Spinal cord (tissue), 10 donors: ENCODE data around the gene SPTLC3. TPM values are rescaled to one million over a fixed set of nuclear protein-coding genes. Genes with fewer than 3 reads are reported as not detected.

Experiments used
- DNase-seq, 6 donors: peaks; one replicate each; pipeline versions ENCODE4 v3.0.0 to v3.0.0-alpha.2; 2013 to 2015; ENCODE audit warnings: low spot score in 6 of 6, low read depth in 4 of 6
- H3K27ac ChIP-seq: one replicate; pipeline ENCODE4 v1.5.1; 2013; ENCODE audit warnings: low read depth, low read length, control low read depth
- H3K27me3 ChIP-seq: one replicate; pipeline ENCODE4 v1.6.1; 2013; ENCODE audit warnings: low read length; ENCODE audit not compliant: control insufficient read depth, insufficient read depth
- H3K36me3 ChIP-seq: one replicate; pipeline ENCODE4 v1.6.1; 2013; ENCODE audit warnings: low read length; ENCODE audit not compliant: control insufficient read depth, insufficient read depth
- H3K4me1 ChIP-seq: one replicate; pipeline ENCODE4 v1.6.1; 2013; ENCODE audit warnings: low read length; ENCODE audit not compliant: control insufficient read depth, insufficient read depth
- H3K4me3 ChIP-seq: one replicate; pipeline ENCODE4 v1.5.1; 2013; ENCODE audit warnings: low read depth, low read length, control low read depth
- H3K9me3 ChIP-seq: one replicate; pipeline ENCODE4 v1.6.1; 2013; ENCODE audit warnings: low read length; ENCODE audit not compliant: control insufficient read depth, insufficient read depth
- WGBS: methylation state at CpG from one replicate; pipeline ENCODE4 v1.1.5; 2013; ENCODE audit warnings: missing lambda C conversion rate; ENCODE audit not compliant: insufficient coverage; 5-methylcytosine and 5-hydroxymethylcytosine counted together
- polyA plus RNA-seq, 2 donors: library from polyadenylated mRNA; unstranded; fragments of 120-200 nt; gene quantifications; one replicate each; pipeline ENCODE4 v1.2.1, GENCODE V29; 2013; ENCODE audit not compliant: insufficient read length in 2 of 2
- total RNA-seq, 2 donors: library from RNA; depleted of rRNA in 1 of 2; stranded (reverse); fragments of 120-200 nt in 1 of 2; fragments of >200 nt in 1 of 2; gene quantifications; one replicate each; pipeline versions ENCODE4 v1.2.3 to v1.2.4, GENCODE V29; 2013 to 2014
- donor health status: healthy.

Gene SPTLC3
- total and polyA plus RNA-seq, 4 donors: 3.5 to 53.6 (median 20.0) TPM

GRCh38 chr20:13165203-13165602 lies 156.4 kb downstream of the SPTLC3 start:
- Histone ChIP-seq H3K4me3 (no peak overlapping the region), H3K27ac (no peak overlapping the region), H3K9me3 (no peaks in the 10 kb centered on the region), H3K4me1 (no peaks in the 10 kb centered on the region), H3K27me3 (no peaks in the 10 kb centered on the region), H3K36me3 (no peaks in the 10 kb centered on the region)
- DNase-seq: no peak
- 86% methylated on average over 3 of the region's 4 CpGs for WGBS

- Histone ChIP-seq H3K4me1 (no peaks in the 10 kb centered on the region), H3K27me3 (no peaks in the 10 kb centered on the region), H3K36me3 (no peaks in the 10 kb centered on the region), H3K27ac (no peak overlapping the region), H3K4me3 (no peak overlapping the region), H3K9me3 (no peaks in the 10 kb centered on the region)
- peak in 1 of 6 donors; percentile 62 for DNase-seq
- WGBS: 68% methylated on average over 4 of the region's 5 CpGs
Observed at GRCh38 chr20:13166011-13166410, 157.2 kb downstream of the SPTLC3 start.

GRCh38 chr20:13166437-13166836 lies 157.7 kb downstream of the SPTLC3 start:
- DNase-seq: no peak
- Histone ChIP-seq H3K27ac (no peak overlapping the region), H3K36me3 (no peaks in the 10 kb centered on the region), H3K27me3 (no peaks in the 10 kb centered on the region), H3K4me1 (no peaks in the 10 kb centered on the region), H3K9me3 (no peaks in the 10 kb centered on the region), H3K4me3 (no peak overlapping the region)
- 100% methylated on average over 1 of the region's 3 CpGs for WGBS

DNA sequence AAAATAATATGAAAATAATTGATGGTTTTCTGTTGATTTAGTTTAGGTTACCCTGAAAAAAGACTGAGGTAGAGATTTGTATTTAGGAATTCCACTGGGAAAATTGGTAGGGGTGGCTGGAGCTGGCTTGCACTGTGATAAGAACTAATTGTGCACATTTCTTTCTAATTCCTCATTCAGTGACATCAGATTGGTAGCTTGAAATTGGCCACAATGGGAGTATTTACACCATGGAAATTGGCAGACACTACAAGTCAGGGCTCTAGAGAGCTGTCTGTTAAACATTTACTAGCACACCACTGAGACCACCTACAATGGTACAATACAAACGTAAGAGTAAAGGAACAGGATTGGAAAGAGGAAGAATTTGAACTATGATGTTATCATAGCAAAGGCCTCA lies 160.3 kb downstream of the SPTLC3 start:
- H3K4me1 ChIP-seq: no peaks in the 10 kb centered on the region
- H3K27me3 ChIP-seq: no peaks in the 10 kb centered on the region
- H3K27ac ChIP-seq: no peak overlapping the region
- no peaks in the 10 kb centered on the region for H3K9me3 ChIP-seq
- no peaks in the 10 kb centered on the region for H3K36me3 ChIP-seq
- no peak overlapping the region for H3K4me3 ChIP-seq
- peak in 1 of 6 donors; percentile 63 for DNase-seq
- WGBS: 60% methylated on average over 1 of the region's 1 CpG

DNA sequence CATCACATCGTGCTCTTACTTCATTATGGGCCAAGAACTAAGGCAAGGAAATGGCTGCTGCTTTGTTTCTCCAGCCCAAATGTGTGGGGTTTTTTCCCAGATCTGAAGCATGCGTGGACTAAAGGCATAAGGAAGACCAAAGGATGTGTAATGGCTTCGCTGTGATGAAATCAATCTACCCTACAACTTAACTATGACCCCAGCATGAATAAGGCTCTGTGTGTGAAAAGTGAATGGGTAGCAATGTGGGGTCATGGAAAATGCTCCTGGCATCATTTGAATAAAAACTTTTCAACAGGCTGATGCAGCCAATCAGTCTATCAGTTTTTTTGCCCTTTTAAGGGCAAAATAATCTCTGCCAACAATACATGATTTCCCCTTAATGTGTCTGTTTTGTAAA lies 162.0 kb downstream of the SPTLC3 start:
- Histone ChIP-seq H3K27ac (no peak overlapping the region), H3K4me3 (no peak overlapping the region), H3K36me3 (no peaks in the 10 kb centered on the region), H3K4me1 (no peaks in the 10 kb centered on the region), H3K9me3 (peaks cover 1% of the 10 kb centered on the region), H3K27me3 (no peaks in the 10 kb centered on the region)
- DNase-seq: peak in 1 of 6 donors; percentile 26
- no CpG with 5 or more reads among the region's 3 CpGs for WGBS

GRCh38 chr20:13173201-13173600 lies 164.4 kb downstream of the SPTLC3 start:
- 100% methylated on average over 1 of the region's 2 CpGs for WGBS
- DNase-seq: no peak
- H3K4me1 ChIP-seq: no peaks in the 10 kb centered on the region
- no peak overlapping the region for H3K4me3 ChIP-seq
- H3K27me3 ChIP-seq: no peaks in the 10 kb centered on the region
- H3K27ac ChIP-seq: no peak overlapping the region
- H3K36me3 ChIP-seq: no peaks in the 10 kb centered on the region
- H3K9me3 ChIP-seq: peaks cover 5% of the 10 kb centered on the region

- no peak for DNase-seq
- H3K27ac ChIP-seq: no peak overlapping the region
- peaks cover 5% of the 10 kb centered on the region for H3K9me3 ChIP-seq
- no peaks in the 10 kb centered on the region for H3K27me3 ChIP-seq
- no peak overlapping the region for H3K4me3 ChIP-seq
- no peaks in the 10 kb centered on the region for H3K36me3 ChIP-seq
- 95% methylated on average over 5 of the region's 9 CpGs for WGBS
- no peaks in the 10 kb centered on the region for H3K4me1 ChIP-seq
Observed at GRCh38 chr20:13174402-13174801, 165.6 kb downstream of the SPTLC3 start.

DNA sequence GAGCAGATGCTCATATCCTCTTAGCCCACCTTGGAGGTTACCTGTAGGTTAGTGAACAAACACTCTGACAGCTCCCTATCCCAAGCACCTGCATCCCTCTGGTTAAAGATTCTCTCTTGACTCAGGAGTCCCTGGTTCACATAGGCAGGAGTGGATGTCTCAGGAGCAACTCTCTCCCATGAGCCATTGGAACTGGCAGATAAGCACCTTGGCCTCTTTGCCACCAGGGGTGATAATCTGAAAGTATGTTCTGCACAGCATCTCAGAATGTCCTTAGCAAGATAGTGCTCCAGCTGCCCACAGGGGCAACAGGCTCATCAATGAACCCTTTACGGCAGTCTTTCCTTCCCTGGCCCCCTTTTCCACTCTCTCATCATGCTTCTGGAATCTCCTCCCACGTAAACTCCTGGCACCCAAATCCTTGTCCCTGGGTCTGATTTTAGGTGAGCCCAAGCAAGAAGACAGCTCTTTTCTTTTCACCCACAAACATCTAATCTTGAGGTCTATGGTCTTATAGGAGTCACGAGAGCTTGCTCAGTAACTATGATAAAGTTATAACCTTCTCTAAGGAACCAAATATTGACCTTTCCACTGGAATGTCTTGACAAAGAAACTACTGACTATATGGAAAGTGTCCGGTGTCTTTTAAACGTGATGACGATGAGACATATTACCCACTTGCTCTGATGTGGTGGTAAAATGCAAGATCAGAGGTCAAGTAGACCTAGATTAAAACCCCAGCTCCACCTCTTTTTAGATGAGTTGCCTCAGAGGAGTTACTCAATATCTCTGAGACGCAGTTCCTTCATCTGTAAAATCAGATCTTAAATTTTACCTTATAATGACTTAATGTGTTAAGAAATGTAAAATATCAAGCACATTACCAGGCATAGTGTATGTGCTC lies 172.5 kb downstream of the SPTLC3 start:
- H3K4me1 ChIP-seq: no peaks in the 10 kb centered on the region
- peaks cover 2% of the 10 kb centered on the region for H3K9me3 ChIP-seq
- no peaks in the 10 kb centered on the region for H3K27me3 ChIP-seq
- DNase-seq: no peak
- WGBS: 89% methylated on average over 1 of the region's 7 CpGs
- H3K27ac ChIP-seq: no peak overlapping the region
- H3K36me3 ChIP-seq: no peaks in the 10 kb centered on the region
- no peak overlapping the region for H3K4me3 ChIP-seq

DNA sequence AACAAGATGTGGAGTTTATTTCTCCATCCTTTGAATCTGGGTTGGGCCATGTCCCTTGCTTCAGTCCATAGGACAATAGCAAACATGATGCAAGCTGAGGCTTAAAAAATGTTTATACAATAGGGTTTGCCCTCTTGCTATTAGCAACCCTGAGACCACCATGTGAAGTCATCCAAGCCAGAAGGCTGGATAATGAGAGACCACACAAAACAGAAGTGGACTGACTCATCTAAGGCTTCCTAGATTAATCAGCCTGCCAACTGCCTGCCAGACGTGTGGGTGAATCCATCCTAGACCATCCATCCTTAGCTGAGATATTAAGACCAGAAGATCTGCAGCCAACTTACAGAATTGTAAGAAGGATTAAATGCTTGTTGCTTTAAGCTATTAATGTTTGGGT lies 174.2 kb downstream of the SPTLC3 start:
- Histone ChIP-seq H3K4me3 (no peak overlapping the region), H3K4me1 (no peaks in the 10 kb centered on the region), H3K36me3 (no peaks in the 10 kb centered on the region), H3K27me3 (no peaks in the 10 kb centered on the region), H3K27ac (no peak overlapping the region), H3K9me3 (no peaks in the 10 kb centered on the region)
- WGBS: 33% methylated on average over 1 of the region's 1 CpG
- DNase-seq: no peak
